Retinal pigment epithelial cell (primary cell): ENCODE data around the gene GHR.
A peak's percentile ranks its signal among the peaks of the same experiment; 100 is the strongest.

Source experiments
- DNase-seq: peaks from one replicate; pipeline ENCODE4 v3.0.0-alpha.2; 2010; ENCODE audit warnings: low read depth
- H3K4me3 ChIP-seq: 2 replicates; pipeline ENCODE4 v1.5.1; 2011; ENCODE audit warnings: mild to moderate bottlenecking, low read length, control low read depth, moderate library complexity
- CTCF ChIP-seq: conservative IDR thresholded peaks from 2 replicates; pipeline ENCODE4 v1.5.1; 2011; ENCODE audit warnings: low read depth, low read length, control low read depth, inconsistent platforms

GHR gene

GRCh38 chr5:42740920-42741319, 317.7 kb downstream of the GHR start:
- H3K4me3 ChIP-seq: no peak overlapping the region
- no peak for TF ChIP-seq CTCF
- no peak for DNase-seq

- peak; percentile 49 for TF ChIP-seq CTCF
- no peak overlapping the region for H3K4me3 ChIP-seq
- DNase-seq: no peak
Measured at GRCh38 chr5:42745426-42745825, 322.2 kb downstream of the GHR start.

- H3K4me3 ChIP-seq: no peak overlapping the region
- no peak for TF ChIP-seq CTCF
- no peak for DNase-seq
Measured at GRCh38 chr5:42745856-42746255, 322.6 kb downstream of the GHR start.

GRCh38 chr5:42749020-42749419, 325.8 kb downstream of the GHR start:
- no peak for TF ChIP-seq CTCF
- DNase-seq: no peak
- H3K4me3 ChIP-seq: no peak overlapping the region

GRCh38 chr5:42750507-42750906, 327.3 kb downstream of the GHR start:
- no peak overlapping the region for H3K4me3 ChIP-seq
- no peak for TF ChIP-seq CTCF
- DNase-seq: no peak

GRCh38 chr5:42751044-42751443, 327.8 kb downstream of the GHR start:
- no peak overlapping the region for H3K4me3 ChIP-seq
- TF ChIP-seq CTCF: no peak
- no peak for DNase-seq

GRCh38 chr5:42753099-42753498, 329.9 kb downstream of the GHR start:
- DNase-seq: no peak
- no peak for TF ChIP-seq CTCF
- no peak overlapping the region for H3K4me3 ChIP-seq
